GM21423 (cell line): ENCODE results near the gene AP1S3.
A peak's percentile ranks its signal among the peaks of the same experiment; 100 is the strongest.
"Not testable (repeated sequence)": the region's sequence is repeated elsewhere in the genome, so short reads cannot be mapped to it uniquely, and the experiment has no call there.

ENCODE experiments used
- ATAC-seq: cut with Tn5 transposase; IDR thresholded peaks from one replicate; pipeline ENCODE4 v1.9.1; 2021; ENCODE audit warnings: mild to moderate bottlenecking, moderate library complexity; ENCODE audit not compliant: unreplicated experiment

The AP1S3 gene

GRCh38 chr2:223837287-223838061 is at the start of gene AP1S3:
TSS of gene AP1S3 (minus strand) at chr2:223837582. CDS start at chr2:223837450, 132 bp downstream.
- ATAC-seq: peak; percentile 68

GRCh38 chr2:223887127-223887526 is 49.7 kb upstream of the AP1S3 start:
- no peak for ATAC-seq

GRCh38 chr2:223886726-223887125 is 49.3 kb upstream of the AP1S3 start:
- ATAC-seq: no peak

- peak; percentile 84 for ATAC-seq
Observed at GRCh38 chr2:223884399-223884798, 47.0 kb upstream of the AP1S3 start.

- no peak for ATAC-seq
Observed at GRCh38 chr2:223882715-223883114, 45.3 kb upstream of the AP1S3 start.

GRCh38 chr2:223880796-223881195 is 43.4 kb upstream of the AP1S3 start:
- no peak for ATAC-seq

GRCh38 chr2:223877721-223878410 is 40.5 kb upstream of the AP1S3 start:
- peak; percentile 74 for ATAC-seq

- ATAC-seq: no peak
Observed at GRCh38 chr2:223873672-223874071, 36.3 kb upstream of the AP1S3 start.

- ATAC-seq: not testable (repeated sequence)
Observed at GRCh38 chr2:223872772-223873171, 35.4 kb upstream of the AP1S3 start.

- ATAC-seq: not testable (repeated sequence)
Observed at GRCh38 chr2:223871661-223872060, 34.3 kb upstream of the AP1S3 start.

GRCh38 chr2:223870840-223871611 is 33.6 kb upstream of the AP1S3 start:
- no peak for ATAC-seq

GRCh38 chr2:223868005-223868404 is 30.6 kb upstream of the AP1S3 start:
- ATAC-seq: peak; percentile 64

- ATAC-seq: peak; percentile 57
Observed at GRCh38 chr2:223865907-223866508, 28.6 kb upstream of the AP1S3 start.

- no peak for ATAC-seq
Observed at GRCh38 chr2:223865124-223865523, 27.7 kb upstream of the AP1S3 start.

GRCh38 chr2:223863491-223863890 is 26.1 kb upstream of the AP1S3 start:
- no peak for ATAC-seq

GRCh38 chr2:223860809-223861738 is 23.7 kb upstream of the AP1S3 start:
- no peak for ATAC-seq

- ATAC-seq: no peak
Observed at GRCh38 chr2:223859070-223859469, 21.7 kb upstream of the AP1S3 start.

GRCh38 chr2:223856584-223856983 is 19.2 kb upstream of the AP1S3 start:
- ATAC-seq: no peak

- no peak for ATAC-seq
Observed at GRCh38 chr2:223856021-223856420, 18.6 kb upstream of the AP1S3 start.

- no peak for ATAC-seq
Observed at GRCh38 chr2:223855426-223855825, 18.0 kb upstream of the AP1S3 start.
